OCI-LY3 (cell line): ENCODE results near the gene OBP2B.
"Not testable (repeated sequence)": the region's sequence is repeated elsewhere in the genome, so short reads cannot be mapped to it uniquely, and the experiment has no call there.

Source experiments
- H2AFZ ChIP-seq: fragments of 200-600, 300-600 bp; shearing (Covaris generic); 2 replicates; pipeline ENCODE4 v1.6.0; 2014; ENCODE audit warnings: antibody characterized with exemption, low read depth, low read length
- H3K27ac ChIP-seq: fragments of 200-600, 300-600 bp; sonication (generic); 2 replicates; pipeline ENCODE4 v1.5.1; 2014; ENCODE audit warnings: mild to moderate bottlenecking, low read length, moderate library complexity, mixed read lengths
- H3K27me3 ChIP-seq: fragments of 200-600, 300-600 bp; sonication (generic); 2 replicates; pipeline ENCODE4 v1.6.1; 2014; ENCODE audit warnings: low read depth, low read length, mixed read lengths
- H3K36me3 ChIP-seq: fragments of 200-600, 300-600 bp; sonication (generic); replicated peaks from 2 replicates; pipeline ENCODE3; 2014; ENCODE audit warnings: low read depth, low read length, mixed read lengths
- H3K4me1 ChIP-seq: fragments of 300-600, 200-600 bp; sonication (generic); 2 replicates; pipeline ENCODE4 v1.6.1; 2014; ENCODE audit warnings: low read length, mixed read lengths
- H3K4me2 ChIP-seq: fragments of 200-600, 300-600 bp; sonication (generic); 2 replicates; pipeline ENCODE4 v1.6.1; 2014; ENCODE audit warnings: low read length, mixed read lengths
- H3K4me3 ChIP-seq: fragments of 300-600, 200-600 bp; sonication (generic); 2 replicates; pipeline ENCODE4 v1.5.1; 2014; ENCODE audit warnings: antibody characterized with exemption, mild to moderate bottlenecking, low read length, moderate library complexity
- H3K79me2 ChIP-seq: fragments of 300-600, 200-600 bp; shearing (Covaris generic); 2 replicates; pipeline ENCODE4 v1.6.1; 2014; ENCODE audit warnings: mild to moderate bottlenecking, low read length, mixed read lengths
- H3K9ac ChIP-seq: fragments of 300-600, 200-600 bp; shearing (Covaris generic); 2 replicates; pipeline ENCODE4 v1.6.0; 2014; ENCODE audit warnings: mild to moderate bottlenecking, low read length, moderate library complexity
- H3K9me3 ChIP-seq: fragments of 200-600, 300-600 bp; shearing (Covaris generic); 2 replicates; pipeline ENCODE4 v1.6.1; 2014; ENCODE audit warnings: low read length, mixed read lengths; ENCODE audit not compliant: insufficient read depth
- H4K20me1 ChIP-seq: fragments of 200-600, 300-600 bp; sonication (generic); 2 replicates; pipeline ENCODE4 v1.6.1; 2016; ENCODE audit warnings: low read length, mixed read lengths; ENCODE audit not compliant: insufficient read depth
- CTCF ChIP-seq: fragments of 200-600, 300-600 bp; sonication (generic); IDR thresholded peaks from 2 replicates; pipeline ENCODE4 v1.5.1; 2014; ENCODE audit warnings: antibody characterized with exemption, low read length, low read depth
- EZH2phosphoT487 ChIP-seq: fragments of 200-600 bp; shearing (Covaris generic); IDR thresholded peaks from 2 replicates; pipeline ENCODE4 v1.6.1; 2018; ENCODE audit warnings: antibody characterized with exemption, mixed run types, low read depth

OBP2B gene

GRCh38 chr9:133207540-133208170, 1.4 kb downstream of the OBP2B start:
- TF ChIP-seq EZH2phosphoT487 (no peak), CTCF (no peak)
- Histone ChIP-seq H3K27me3 (peaks cover 5% of the 10 kb centered on the region; the same call in 1 of the 2 replicates), H3K9ac (no peak overlapping the region), H3K9me3 (no peaks in the 10 kb centered on the region), H4K20me1 (no peaks in the 10 kb centered on the region), H3K27ac (no peak overlapping the region), H3K4me3 (no peak overlapping the region), H3K4me1 (no peaks in the 10 kb centered on the region), H3K79me2 (no peaks in the 10 kb centered on the region), H3K4me2 (no peak overlapping the region), H2AFZ (no peak overlapping the region), H3K36me3 (no peaks in the 10 kb centered on the region)

GRCh38 chr9:133207021-133207531, 2.0 kb downstream of the OBP2B start:
- Histone ChIP-seq H4K20me1 (no peaks in the 10 kb centered on the region), H3K27ac (no peak overlapping the region), H3K4me2 (no peak overlapping the region), H3K36me3 (no peaks in the 10 kb centered on the region), H3K79me2 (no peaks in the 10 kb centered on the region), H3K27me3 (peaks cover 1% of the 10 kb centered on the region; the same call in 1 of the 2 replicates), H3K9me3 (no peaks in the 10 kb centered on the region), H3K4me1 (no peaks in the 10 kb centered on the region), H3K4me3 (no peak overlapping the region), H3K9ac (no peak overlapping the region), H2AFZ (no peak overlapping the region)
- TF ChIP-seq EZH2phosphoT487 (no peak), CTCF (no peak)

GRCh38 chr9:133205996-133206931, 2.8 kb downstream of the OBP2B start:
- H3K4me2 ChIP-seq = no peak overlapping the region
- no peak overlapping the region for H2AFZ ChIP-seq
- H3K9ac ChIP-seq = no peak overlapping the region
- TF ChIP-seq EZH2phosphoT487 (no peak), CTCF (no peak)
- H4K20me1 ChIP-seq = no peaks in the 10 kb centered on the region
- no peaks in the 10 kb centered on the region for H3K9me3 ChIP-seq
- no peaks in the 10 kb centered on the region for H3K79me2 ChIP-seq
- H3K4me3 ChIP-seq = no peak overlapping the region
- H3K4me1 ChIP-seq = no peaks in the 10 kb centered on the region
- no peaks in the 10 kb centered on the region for H3K36me3 ChIP-seq
- H3K27ac ChIP-seq = no peak overlapping the region
- no peaks in the 10 kb centered on the region for H3K27me3 ChIP-seq

GRCh38 chr9:133205481-133205887, 3.6 kb downstream of the OBP2B start:
- H3K4me3 ChIP-seq, H3K9ac ChIP-seq, H3K27ac ChIP-seq, H2AFZ ChIP-seq, H3K9me3 ChIP-seq, H4K20me1 ChIP-seq, H3K4me2 ChIP-seq, H3K27me3 ChIP-seq, H3K79me2 ChIP-seq, H3K36me3 ChIP-seq, H3K4me1 ChIP-seq: not testable (repeated sequence)
